Activated T-cell treated with anti-CD3 and anti-CD28 coated beads for 24 hours (primary cell): ENCODE data around the gene PLAC8L1.

Experiments
- DNase-seq: peaks from one replicate; pipeline ENCODE4 v3.0.0-alpha.2; 2020; ENCODE audit warnings: low read depth

Gene PLAC8L1

DNA sequence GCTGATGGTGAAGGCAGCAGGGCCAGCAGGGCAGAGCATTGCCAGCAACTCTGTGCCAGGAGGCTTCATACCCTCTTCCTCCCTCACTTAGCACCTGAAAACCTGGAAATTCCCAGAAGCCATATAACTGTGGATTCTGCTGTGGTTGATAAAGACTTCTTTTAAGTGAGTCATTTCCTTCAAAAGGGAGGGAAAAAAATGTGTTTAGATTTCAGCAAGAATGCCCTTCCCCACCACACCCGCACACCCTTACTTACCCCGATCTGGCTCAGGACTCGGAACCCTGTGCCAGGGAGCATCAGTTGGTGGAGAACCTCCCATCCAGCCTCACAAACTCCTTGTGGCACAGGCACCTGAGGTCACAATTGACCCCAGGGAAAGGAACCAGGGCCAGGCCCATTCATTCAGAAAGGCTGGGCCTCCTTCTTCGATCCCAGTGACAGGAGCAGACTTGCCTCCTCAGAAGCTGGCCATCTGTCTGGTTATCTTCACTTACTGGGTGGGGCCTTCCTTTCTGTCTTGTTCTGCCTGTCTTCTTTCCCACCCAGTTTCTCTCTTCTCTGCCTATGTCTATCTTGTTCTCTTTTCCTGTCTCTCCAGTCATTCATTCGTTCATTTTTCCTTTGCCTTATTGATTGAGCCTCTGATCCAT lies 62.6 kb downstream of the PLAC8L1 start:
- no peak for DNase-seq

DNA sequence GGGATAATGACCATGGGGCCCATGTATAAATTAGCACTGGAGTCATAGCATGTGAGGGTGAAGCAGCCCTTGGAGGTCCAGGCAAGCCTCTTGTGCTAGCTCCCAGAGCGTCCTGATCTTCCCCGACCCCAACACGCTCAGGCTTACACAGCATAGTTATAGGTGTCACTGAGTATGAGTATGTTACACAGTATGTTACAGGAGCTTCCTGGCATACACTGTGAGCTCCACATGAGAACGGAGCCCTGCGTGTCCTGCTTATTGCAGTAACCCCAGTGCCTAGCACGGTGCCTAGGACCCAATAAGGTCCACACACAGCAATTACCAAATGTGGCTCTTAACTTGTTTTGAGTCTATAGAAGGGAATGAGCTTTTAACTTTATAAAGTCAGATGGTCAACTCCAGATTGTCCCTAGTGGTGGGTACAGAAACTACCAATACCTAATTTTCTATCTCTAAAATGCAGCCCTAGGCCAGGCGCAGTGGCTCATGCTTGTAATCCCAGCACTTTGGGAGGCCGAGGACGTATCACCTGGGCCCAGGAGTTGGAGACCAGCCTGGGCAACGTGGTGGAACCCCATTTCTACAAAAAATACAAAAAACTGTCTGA lies 64.1 kb downstream of the PLAC8L1 start:
- no peak for DNase-seq

DNA sequence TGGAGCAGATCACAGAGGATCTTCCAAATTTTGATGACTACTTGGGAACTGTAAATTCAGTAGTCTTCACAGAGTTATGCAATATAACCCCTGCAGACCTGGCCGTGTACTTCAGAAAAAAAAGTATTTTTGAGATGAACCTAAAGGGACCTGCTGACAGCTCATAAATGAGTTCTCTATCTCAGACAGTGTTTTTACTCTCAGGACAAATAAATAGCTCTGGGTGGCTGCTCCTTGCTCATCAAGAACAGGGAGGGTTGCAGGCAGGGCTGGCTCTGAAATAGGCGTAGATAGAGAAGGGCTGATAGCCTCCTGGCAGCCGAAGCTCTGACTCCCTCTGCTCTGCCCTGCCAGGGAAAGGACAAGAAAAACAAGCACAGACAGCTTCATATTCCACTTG lies 64.8 kb downstream of the PLAC8L1 start:
- DNase-seq, result no peak

DNA sequence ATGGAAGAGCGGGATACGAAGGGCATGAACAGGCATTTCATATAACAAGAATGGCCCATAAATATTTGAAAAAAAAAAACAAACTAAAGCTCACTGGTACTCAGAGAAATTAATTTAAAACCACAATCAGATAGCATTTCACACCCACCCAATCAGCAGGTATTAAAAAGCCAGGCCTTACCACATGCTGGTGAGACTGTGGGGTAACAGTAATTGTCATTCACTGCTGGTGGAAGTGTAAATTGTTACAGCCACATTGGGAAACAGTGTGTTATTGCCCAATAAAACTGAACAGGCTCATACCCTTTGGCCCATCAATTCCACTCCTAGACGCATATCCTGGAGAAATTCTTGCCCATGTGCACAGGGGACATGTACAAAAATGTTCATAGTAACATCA lies 66.0 kb downstream of the PLAC8L1 start:
- DNase-seq, result no peak

DNA sequence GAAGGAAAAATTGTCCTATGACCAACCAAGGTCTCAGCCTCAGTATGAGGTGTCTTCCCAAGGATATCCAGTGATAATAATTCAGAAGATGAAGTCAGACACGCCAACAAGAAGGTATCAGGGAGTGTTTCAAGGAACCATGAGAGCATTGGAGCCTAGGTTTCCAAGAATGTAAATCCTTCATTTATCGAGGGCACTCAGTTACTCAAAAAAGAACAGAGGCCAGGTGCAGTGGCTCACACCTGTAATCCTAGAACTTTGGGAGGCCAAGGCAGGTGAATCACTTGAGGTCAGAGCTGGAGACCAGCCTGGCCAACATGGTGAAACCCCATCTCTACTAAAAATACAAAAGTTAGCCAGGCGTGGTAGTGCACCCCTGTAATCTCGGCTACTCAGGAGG lies 70.8 kb downstream of the PLAC8L1 start:
- no peak for DNase-seq
